GM21737 (cell line): Measurements from ENCODE around the gene HLA-DQB1.
"Not testable (repeated sequence)": the region's sequence is repeated elsewhere in the genome, so short reads cannot be mapped to it uniquely, and the experiment has no call there.

ENCODE experiments used
- ATAC-seq: cut with Tn5 transposase; IDR thresholded peaks from one replicate; pipeline ENCODE4 v1.9.1; 2021; ENCODE audit warnings: mild to moderate bottlenecking, moderate library complexity; ENCODE audit not compliant: unreplicated experiment

The HLA-DQB1 gene

DNA sequence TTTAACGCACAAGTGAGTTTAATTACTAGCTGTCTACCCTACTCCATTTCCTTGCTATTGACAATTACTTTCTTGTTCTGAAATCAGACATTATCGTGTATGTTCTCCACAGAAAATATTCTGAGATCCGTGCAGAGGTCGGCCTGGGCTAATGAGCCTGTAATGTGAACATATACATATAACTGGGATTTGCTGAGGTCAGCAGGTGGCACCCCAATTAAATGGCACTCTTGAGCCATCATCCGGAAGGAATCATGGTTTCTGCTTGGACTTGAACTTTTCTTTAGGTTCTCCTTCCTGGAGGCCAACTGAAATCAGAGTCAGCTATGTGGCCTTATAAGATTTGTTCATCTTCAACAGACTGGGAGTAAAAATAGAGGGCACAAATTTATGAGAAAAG is 3.6 kb downstream of the HLA-DQB1 start:
- ATAC-seq = no peak

DNA sequence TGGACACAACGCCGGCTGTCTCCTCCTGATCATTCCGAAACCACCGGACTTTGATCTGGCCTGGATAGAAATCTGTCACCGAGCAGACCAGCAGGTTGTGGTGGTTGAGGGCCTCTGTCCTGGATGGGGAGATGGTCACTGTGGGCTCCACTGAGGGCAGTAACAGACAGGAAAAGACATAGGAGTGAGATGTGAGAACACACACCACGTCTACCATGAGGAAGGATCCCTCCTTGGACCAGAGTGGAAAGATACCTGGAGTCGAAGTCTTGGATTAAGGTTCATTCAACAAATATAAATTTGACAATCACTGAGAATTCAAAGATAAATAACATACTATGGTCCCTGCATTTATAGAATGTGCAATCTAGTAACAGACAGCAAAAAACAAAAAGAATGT is 4.4 kb downstream of the HLA-DQB1 start:
- ATAC-seq = no peak

DNA sequence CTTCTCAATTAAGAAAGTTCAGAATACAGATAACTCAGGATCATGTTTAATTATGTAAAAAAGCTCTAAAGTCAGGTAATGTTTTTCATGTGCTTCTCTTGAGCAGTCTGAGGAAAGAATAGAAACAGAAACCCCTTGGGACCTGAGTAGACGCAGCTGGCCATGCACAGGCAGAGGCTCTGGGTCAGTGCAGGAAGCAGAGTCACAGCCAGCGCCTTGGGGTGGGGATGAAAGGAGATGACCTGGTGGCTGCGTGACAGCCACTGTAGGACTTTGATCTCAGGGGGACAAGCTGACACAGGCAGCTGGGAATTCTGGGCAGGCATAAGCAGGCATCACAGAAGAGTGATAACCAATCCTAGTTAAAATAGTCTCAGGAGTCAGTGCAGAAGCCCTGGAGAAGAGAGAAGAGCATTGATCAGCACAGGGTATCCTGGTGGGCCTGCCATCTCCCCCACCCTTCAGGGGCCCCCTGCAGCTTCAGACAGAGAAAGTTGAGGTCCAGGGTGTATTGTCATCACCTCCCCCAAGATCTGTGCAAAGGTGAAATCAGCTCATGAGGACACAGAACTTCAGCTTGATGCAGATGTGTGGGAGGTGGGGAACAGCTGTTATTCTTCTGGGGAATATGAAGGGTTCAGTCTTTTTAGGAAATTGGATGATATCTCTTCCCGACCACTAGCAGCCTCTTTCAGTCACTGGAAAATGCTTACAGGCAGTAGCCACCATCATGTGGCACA is 6.4 kb downstream of the HLA-DQB1 start:
- no peak for ATAC-seq

DNA sequence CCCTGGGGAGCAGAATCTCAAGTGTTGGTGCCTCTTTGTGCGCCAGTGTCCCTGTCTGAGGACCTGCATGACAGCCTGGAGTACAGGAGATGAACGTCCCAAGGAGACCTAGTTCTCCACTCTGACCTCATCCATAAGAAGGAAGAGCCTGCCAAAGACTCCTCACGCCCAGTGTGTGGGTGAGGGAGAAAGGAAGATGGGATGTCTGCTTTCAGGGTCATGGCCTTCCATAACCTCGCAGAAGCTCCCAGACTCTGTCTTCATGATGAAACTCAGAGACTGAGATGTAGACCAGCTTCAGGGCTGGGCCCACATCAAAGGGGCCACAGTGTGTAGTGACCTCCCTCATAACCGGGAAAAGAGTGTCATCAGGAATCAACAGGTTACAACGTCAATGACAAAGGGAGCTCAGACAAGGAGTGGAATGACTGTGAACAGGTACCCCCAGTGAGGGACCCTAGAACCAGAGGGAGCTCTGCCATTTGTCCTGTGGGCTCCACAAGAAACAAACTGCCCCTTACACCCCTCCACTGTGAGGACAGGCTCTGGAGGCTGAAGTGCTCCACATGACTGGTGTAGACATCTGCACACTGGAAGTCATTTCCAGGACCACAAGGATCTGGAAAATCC is 8.1 kb downstream of the HLA-DQB1 start:
- ATAC-seq = no peak

DNA sequence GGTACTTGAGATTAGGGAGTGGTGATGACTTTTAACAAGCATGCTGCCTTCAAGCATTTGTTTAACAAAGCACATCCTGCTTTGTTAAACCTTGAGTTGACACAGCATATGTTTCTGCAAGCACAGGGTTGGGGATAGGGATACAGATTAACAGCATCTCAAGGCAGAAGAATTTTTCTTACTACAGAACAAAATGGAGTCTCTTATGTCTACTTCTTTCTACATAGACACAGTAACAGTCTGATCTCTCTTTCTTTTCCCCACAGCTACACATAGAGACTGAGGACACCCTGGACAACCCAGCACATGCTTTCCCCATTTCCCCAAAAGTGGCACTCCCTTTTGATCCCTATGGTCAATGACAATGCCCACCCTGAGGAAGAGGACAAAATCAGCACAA is 8.6 kb downstream of the HLA-DQB1 start:
- ATAC-seq = not testable (repeated sequence)

DNA sequence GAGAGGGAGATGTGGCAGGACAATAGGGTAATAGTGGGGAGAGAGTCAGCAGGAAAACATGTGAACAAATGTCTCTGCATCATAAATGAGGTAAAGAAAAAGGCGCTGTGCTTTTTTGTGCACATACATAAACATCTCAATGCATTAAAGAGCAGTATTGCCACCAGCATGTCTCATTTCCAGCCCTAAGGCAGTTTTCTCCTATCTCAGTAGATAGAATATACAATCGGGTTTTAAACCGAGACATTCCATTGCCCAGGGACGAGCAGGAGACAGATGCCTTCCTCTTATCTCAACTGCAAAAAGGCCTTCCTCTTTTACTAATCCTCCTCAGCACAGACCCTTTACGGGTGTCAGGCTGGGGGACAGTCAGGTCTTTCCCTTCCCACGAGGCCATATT is 9.1 kb downstream of the HLA-DQB1 start:
- ATAC-seq = not testable (repeated sequence)

DNA sequence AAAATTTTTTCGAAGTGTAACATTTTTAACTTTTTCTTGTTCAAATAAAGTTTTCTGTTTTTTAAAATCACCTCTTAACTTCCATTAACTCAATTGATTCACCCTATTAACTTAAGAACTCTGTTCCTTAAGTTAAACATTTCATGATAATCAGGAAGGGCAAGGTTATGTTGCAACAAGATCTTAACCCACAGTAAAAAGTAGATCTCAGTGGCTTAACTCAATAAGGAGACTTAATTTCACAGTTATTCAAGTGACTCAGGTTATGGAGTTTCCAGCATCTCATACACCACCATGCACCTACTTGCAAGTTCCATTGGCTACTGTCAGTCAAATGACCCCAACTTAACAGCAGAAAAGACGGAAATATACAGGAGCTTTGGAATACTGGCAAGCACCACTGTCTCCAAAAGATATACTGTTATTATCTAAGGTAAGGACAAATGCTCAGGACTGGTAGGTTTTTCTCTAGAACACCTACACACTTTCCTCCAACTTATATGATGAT is 11.2 kb downstream of the HLA-DQB1 start:
- ATAC-seq = no peak

DNA sequence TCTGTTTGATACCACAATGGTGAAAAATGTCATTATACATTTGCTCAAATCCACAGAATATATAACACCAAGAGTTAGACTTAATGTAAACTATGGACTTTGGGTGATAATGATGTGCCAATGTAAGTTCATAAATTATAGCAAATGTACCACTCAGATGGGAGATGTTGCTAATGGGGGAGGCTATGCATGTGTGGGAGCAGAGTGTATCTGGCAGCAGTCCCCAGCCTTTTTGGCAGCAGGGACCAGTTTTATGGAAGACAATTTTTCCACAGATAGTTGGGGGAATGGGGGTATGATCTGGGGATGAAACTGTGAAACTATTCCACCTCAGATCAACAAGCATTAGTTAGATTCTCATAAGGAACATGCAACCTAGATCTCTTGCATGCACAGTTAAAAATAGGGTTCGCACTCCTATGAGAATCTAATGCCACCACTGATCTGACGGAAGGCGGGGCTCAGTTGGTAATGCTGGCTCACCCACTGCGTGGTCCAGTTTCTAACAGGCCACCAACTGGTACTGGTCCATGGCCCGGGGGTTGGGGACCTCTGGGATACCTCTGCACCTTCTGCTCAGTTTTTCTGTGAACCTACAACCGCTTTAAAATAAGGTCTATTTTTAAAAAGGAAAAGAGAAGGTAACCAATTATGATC is 21.3 kb downstream of the HLA-DQB1 start:
- no peak for ATAC-seq

DNA sequence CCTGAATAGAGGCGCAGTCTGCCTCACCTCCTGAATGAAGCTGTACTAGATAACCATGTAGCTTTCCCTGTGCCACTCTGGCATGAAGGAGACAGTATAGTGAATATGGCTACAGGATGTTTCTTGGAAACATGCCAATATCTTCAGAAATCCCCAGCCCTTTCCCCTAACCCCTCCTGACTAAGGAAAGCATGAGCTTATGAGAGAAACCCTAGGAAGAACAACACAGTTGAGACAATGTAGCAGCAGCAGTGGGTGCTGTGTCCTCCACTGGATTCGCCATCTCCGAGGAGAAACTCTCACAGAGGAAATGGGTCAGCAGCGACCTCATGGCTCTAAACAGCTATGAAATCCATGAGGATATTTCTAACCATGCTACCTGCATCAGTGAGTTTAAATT is 22.6 kb downstream of the HLA-DQB1 start:
- ATAC-seq = no peak

DNA sequence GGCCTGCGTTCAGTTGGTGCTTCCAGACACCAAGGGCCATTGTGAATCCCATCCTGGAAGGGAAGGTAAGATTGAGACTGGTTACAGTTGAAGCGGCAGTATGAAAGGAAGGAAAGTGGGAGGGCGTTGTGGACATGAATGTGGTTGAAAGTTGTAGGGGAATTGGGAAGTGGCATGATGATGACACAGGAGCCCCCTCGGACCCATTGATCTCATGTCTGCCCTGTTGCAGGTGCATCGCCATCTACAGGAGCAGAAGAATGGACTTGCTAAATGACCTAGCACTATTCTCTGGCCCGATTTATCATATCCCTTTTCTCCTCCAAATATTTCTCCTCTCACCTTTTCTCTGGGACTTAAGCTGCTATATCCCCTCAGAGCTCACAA is 23.7 kb downstream of the HLA-DQB1 start:
- no peak for ATAC-seq

DNA sequence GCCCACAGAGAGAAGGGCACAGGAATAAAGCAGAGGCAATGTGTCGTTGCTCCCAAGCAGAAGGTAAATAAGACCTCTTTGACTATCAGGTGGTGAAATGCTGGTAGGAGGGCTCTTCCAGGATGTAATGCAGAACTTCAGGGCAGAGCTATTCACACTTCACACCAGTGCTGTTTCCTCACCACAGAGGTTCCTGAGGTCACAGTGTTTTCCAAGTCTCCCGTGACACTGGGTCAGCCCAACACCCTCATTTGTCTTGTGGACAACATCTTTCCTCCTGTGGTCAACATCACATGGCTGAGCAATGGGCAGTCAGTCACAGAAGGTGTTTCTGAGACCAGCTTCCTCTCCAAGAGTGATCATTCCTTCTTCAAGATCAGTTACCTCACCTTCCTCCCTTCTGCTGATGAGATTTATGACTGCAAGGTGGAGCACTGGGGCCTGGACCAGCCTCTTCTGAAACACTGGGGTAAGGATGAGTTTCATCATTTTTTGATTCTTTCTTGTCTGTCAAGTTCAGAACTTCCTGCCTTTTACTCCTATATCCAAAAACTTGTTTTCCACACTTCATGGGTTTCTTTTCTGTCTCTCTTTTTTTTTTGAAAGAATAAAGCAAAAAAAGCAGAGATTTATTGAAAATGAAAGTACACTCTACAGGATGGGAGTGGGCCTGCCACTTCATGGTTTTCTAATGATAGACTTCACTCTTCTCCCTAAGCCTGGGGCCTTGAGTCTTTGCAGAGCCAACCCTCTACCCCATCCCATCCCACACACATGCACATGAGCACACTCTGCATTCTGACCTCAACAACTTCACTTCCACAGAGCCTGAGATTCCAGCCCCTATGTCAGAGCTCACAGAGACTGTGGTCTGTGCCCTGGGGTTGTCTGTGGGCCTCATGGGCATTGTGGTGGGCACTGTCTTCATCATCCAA is 24.4 kb downstream of the HLA-DQB1 start:
- ATAC-seq = not testable (repeated sequence)

DNA sequence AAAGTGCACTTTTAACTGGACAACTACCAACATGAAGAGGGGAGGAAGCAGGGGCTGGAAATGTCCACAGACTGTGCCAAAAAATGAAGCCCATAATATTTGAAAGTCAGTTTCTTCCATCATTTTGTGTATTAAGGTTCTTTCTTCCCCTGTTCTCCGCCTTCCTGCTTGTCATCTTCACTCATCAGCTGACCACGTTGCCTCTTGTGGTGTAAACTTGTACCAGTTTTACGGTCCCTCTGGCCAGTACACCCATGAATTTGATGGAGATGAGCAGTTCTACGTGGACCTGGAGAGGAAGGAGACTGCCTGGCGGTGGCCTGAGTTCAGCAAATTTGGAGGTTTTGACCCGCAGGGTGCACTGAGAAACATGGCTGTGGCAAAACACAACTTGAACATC is 25.3 kb downstream of the HLA-DQB1 start:
- ATAC-seq = no peak

DNA sequence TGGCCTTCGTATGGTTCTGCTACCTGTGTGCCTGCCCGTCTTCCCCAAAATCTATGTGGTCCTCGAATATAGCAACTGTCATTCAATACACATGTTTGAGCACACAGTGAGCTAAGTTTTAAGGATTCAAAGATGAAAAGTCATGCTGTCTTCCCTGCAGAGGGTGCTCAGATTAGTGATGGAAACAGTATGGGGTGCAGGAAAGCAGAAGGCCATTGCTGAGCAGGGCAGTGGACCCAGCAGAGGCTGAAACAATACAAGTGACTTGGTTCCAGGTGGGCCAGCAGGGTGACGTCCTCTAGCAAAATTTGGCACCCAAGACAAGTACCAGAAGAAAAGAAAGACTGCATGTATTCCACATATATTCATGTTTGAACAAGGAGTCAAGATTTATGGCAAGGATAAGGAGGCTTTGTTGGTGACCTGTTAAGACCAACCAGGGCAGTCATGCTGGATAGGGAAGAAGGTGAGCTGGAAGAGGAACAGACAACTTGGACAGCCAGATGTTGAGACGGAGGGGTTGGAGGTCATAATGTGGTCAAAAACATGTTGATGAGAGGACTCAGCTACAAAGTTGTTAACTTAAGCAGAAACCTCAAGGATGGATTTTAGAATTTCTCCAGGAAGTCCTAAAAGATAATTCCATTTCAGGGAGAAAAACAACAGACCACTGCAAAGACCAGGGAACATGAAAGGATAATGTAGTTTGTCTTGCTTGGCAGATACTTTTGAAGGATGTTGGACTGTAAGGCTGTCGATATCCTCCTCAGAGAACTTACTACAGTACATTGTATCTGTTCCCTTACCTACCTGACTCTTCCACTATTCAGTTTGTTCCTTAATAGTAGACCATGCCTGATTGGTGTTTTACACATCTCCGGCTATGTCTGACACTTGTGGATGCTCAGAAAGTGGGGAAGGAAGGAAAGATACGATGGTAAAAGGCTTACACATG is 26.7 kb downstream of the HLA-DQB1 start:
- no peak for ATAC-seq

DNA sequence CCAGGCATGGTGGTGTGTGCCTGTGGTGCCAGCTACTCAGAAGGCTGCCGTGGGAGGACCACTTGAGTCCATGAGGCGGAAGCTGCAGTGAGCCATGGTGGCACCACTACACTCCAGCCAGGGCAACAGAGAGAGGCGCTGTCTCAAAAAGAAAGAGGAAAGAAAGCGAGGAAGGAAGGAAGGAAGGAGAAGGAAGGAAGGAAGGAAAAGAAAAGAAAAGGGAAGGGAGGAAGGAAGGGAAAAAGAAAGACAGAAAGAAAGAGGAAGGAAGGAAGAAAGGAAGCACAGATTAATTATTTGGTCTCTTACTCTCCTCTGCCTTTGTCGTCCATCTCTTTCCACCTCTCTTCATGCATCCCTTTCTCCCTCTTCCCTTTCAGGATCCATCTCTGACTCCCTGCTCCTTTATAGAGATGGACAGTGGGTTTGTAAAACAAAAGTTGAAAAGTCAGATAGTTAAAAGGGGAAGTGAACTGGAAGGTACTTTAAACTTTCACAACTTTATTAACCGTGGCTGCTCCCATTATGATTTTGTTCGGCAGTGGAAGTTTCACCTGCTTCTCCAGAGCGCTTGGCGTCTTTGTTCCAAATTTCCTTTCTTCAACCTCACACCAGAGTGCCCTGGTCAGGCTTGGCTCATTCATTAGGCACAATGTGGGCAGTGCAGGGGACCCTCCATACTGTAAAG is 27.8 kb downstream of the HLA-DQB1 start:
- ATAC-seq = no peak

DNA sequence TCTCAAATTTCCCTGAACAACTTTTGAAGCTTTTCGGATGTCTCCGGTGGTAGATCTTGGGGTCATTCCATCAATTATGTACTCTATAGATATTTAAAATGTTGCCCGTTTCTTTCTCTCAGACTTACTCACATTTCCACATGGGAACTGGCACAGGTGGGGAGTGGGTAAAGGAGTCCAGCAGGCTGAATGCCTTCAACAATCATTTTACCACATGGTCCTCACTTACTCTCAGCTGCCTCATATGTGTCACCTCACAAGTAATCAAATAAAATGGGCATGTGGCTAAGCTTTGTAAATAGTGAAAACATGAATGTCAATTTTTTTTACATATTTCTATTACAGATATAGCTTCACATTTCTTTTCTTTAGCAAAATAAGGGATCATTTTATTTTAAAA is 28.6 kb downstream of the HLA-DQB1 start:
- ATAC-seq = no peak

DNA sequence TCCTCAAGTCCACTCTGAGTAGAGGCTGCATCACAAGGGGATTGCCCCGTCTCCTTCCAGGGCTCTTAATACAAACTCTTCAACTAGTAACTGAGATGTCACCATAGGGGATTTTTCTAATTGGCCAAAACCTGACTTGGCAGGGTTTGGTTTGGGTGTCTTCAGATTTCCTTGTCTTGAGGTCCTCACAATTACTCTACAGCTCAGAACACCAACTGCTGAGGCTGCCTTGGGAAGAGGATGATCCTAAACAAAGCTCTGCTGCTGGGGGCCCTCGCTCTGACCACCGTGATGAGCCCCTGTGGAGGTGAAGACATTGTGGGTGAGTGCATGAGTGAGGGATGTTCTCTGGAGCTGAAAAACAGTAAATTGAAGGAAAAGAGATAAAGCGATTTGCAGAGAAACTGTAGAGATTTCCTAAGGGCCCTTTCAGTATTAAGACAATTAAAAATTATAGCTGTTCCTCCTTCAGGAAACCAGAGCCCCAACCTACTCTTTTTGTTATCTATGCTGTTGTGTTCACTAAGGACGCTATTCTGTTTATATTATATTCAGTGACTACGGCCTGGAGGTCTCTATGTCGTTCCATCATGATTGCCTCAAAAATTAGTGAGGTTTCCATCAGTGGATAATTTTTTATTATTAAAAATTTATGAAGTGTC is 29.1 kb downstream of the HLA-DQB1 start, which contains the start of gene HLA-DQA1:
TSS of gene HLA-DQA1 (plus strand) at position 188 of the 662 bp plus-strand sequence. CDS start at position 241, 53 bp downstream.
- ATAC-seq = peak; percentile 70

DNA sequence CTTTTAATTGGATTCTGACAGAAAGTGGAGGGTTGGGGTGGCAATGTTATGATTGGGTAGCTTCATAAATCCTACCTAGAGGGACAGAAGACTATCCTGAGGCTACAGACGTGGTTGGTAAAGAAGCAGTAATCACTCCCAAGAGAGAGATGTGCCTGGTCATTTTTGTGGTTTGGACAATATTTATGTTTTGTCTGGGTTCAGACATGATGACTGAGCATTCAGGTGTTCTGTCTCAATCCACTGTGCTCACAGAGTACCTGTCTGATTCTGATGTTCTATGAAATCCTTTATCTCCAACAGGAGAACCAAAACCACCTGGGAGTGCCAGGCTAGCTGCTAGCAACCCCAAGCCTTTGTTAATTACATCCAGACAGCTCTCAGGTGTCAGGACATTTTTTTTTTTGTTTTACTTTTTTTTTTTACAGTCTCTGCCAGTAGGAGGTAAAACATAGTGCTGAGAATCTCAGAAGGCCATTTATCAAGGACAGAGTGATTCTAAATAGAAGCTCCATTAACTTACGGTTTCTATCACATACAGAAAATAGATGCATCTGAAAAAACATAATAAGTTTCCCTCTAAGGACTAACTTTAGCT is 30.8 kb downstream of the HLA-DQB1 start:
- no peak for ATAC-seq

DNA sequence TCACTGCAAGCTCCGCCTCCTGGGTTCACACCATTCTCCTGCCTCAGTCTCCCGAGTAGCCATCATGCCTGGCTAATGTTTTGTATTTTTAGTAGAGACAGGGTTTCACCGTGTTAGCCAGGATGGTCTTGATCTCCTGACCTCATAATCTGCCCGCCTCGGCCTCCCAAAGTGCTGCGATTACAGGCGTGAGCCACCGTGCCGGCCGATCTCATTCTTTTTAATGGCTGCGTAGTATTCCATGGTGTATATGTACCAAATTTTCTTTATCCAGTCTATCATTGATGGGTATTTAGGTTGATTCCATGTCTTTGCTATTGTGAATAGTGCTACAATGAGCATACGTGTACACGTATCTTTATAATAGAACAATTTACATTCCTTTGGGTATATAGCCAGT is 36.7 kb downstream of the HLA-DQB1 start:
- not testable (repeated sequence) for ATAC-seq
